ENCODE data around the gene RPN2.

DNA sequence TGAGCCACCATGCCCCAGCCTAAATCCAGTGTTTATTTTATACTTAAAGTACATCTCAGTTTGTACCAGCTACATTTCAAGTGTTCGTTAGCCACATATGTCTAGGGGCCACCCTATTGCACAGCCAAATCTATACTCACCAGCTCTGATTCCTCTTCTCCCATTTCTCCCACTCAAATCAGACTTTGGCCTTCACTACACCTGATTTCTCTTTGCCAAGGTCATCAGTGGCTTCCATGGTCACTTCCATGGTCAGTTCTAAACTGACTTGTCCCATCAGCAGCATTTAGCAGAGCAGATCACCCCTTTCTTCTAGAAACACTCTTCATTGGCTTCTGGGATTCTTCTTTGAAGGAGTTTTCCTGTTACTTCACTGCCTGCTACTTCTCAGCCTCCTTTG is 68.4 kb downstream of the RPN2 start:
- TF ChIP-seq, protein P1, sequence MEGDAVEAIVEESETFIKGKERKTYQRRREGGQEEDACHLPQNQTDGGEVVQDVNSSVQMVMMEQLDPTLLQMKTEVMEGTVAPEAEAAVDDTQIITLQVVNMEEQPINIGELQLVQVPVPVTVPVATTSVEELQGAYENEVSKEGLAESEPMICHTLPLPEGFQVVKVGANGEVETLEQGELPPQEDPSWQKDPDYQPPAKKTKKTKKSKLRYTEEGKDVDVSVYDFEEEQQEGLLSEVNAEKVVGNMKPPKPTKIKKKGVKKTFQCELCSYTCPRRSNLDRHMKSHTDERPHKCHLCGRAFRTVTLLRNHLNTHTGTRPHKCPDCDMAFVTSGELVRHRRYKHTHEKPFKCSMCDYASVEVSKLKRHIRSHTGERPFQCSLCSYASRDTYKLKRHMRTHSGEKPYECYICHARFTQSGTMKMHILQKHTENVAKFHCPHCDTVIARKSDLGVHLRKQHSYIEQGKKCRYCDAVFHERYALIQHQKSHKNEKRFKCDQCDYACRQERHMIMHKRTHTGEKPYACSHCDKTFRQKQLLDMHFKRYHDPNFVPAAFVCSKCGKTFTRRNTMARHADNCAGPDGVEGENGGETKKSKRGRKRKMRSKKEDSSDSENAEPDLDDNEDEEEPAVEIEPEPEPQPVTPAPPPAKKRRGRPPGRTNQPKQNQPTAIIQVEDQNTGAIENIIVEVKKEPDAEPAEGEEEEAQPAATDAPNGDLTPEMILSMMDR (conservative IDR thresholded peaks at IDR 0.05; ENCODE audit: low read length), result no peak
- no peak for TF ChIP-seq EZH2phosphoT487 (IDR thresholded peaks at IDR 0.05; ENCODE audit: borderline replicate concordance, low read depth, low read length)
